MCF 10A (cell line): ENCODE data around the gene CASR. TPM values are rescaled to one million over a fixed set of nuclear protein-coding genes. Genes with fewer than 3 reads are reported as not detected.
A peak's percentile ranks its signal among the peaks of the same experiment; 100 is the strongest.

Source experiments
- BruUV-seq: library from RNA; stranded (reverse); fragments of 400-500 nt; replicated peaks from 2 replicates; lab custom pipeline; 2021; lab: Mats Ljungman, UMichigan
- CTCF ChIA-PET: fragments of 300-600 bp; sonication (Branson Sonifier 250); formaldehyde crosslinking; extraction: SDS; loops from one replicate; lab custom pipeline; 2021; ENCODE audit warnings: antibody characterized with exemption, inconsistent platforms; lab: Yijun Ruan, JAX
- POLR2A ChIA-PET: fragments of 300-600, 350-650 bp; sonication (Branson Sonifier 250); formaldehyde crosslinking; extraction: SDS; loops from one replicate; lab custom pipeline; 2020; ENCODE audit warnings: antibody characterized with exemption, inconsistent platforms; lab: Yijun Ruan, JAX
- DNase-seq: peaks from one replicate; pipeline ENCODE4 v3.0.0-alpha.2; 2018; ENCODE audit not compliant: unreplicated experiment
- H3K27ac Mint-ChIP-seq: one replicate; pipeline ENCODE4 v1.8.0; 2022; ENCODE audit warnings: mild to moderate bottlenecking, low read depth, mixed read lengths; ENCODE audit not compliant: unreplicated experiment
- H3K27me3 Mint-ChIP-seq: one replicate; pipeline ENCODE4 v1.8.0; 2022; ENCODE audit warnings: mixed read lengths; ENCODE audit not compliant: insufficient read depth, unreplicated experiment
- H3K36me3 Mint-ChIP-seq: one replicate; pipeline ENCODE4 v1.8.0; 2022; ENCODE audit warnings: mild to moderate bottlenecking, moderate library complexity, mixed read lengths; ENCODE audit not compliant: insufficient read depth, unreplicated experiment
- H3K4me1 Mint-ChIP-seq: one replicate; pipeline ENCODE4 v1.8.0; 2022; ENCODE audit warnings: mixed read lengths; ENCODE audit not compliant: insufficient read depth, unreplicated experiment
- H3K4me3 Mint-ChIP-seq: one replicate; pipeline ENCODE4 v1.8.0; 2022; ENCODE audit warnings: mild to moderate bottlenecking, moderate library complexity, mixed read lengths; ENCODE audit not compliant: unreplicated experiment
- H3K9me3 Mint-ChIP-seq: one replicate; pipeline ENCODE4 v1.8.0; 2022; ENCODE audit warnings: mixed read lengths; ENCODE audit not compliant: unreplicated experiment
- CTCF ChIP-seq: fragments of 200-600 bp; IDR thresholded peaks from one replicate; pipeline ENCODE4 v1.8.0; 2022; ENCODE audit warnings: antibody characterized with exemption, mild to moderate bottlenecking; ENCODE audit not compliant: unreplicated experiment
- intact Hi-C: fragments of 100-400 bp; cut with micrococcal nuclease; formaldehyde crosslinking; loops from 2 replicates; pipeline ENCODE4 v1.14.1; 2022
- total RNA-seq: library from RNA; stranded (reverse); gene quantifications from 2 replicates; pipeline ENCODE4 v1.2.3, GENCODE V29; 2022

Gene CASR
- total RNA-seq, 1 experiment from 2014 or later = not detected

GRCh38 chr3:122322095-122323075, 138.9 kb downstream of the CASR start:
- H3K27ac Mint-ChIP-seq = no peak overlapping the region
- ChIA-PET POLR2A (interaction anchor here (0.6 to 1.9 kb wide), 7 partner anchors 8 to 163 kb away, joined by 3 to 22 read pairs (median 6); partner anchors contain the start of gene FAM162A), CTCF (interaction anchor here (0.7 to 1.9 kb wide), 6 partner anchors 9 to 94 kb away, joined by 3 to 18 read pairs (median 4); no protein-coding TSS in a partner anchor)
- H3K9me3 Mint-ChIP-seq = peaks cover 15% of the 10 kb centered on the region
- H3K27me3 Mint-ChIP-seq = no peaks in the 10 kb centered on the region
- no peak for TF ChIP-seq CTCF
- H3K36me3 Mint-ChIP-seq = peaks cover 8% of the 10 kb centered on the region
- DNase-seq = no peak
- H3K4me3 Mint-ChIP-seq = no peak overlapping the region
- intact Hi-C loops = no loop called here
- BruUV-seq = no TSS peak
- peaks cover 10% of the 10 kb centered on the region for H3K4me1 Mint-ChIP-seq

GRCh38 chr3:122324871-122325323, 141.4 kb downstream of the CASR start, which contains the start of gene CSTA:
TSS of gene CSTA (plus strand) at chr3:122325248. CDS start at chr3:122325293, 45 bp downstream.
- no peaks in the 10 kb centered on the region for H3K9me3 Mint-ChIP-seq
- intact Hi-C loops = no loop called here
- peak within 1 kb of the TSS; percentile 60 for H3K27ac Mint-ChIP-seq
- BruUV-seq = no TSS peak
- peak; percentile 96 for DNase-seq
- TF ChIP-seq CTCF = no peak
- H3K4me1 Mint-ChIP-seq = peaks cover 5% of the 10 kb centered on the region
- peak within 1 kb of the TSS; percentile 75 for H3K4me3 Mint-ChIP-seq
- H3K27me3 Mint-ChIP-seq = no peaks in the 10 kb centered on the region
- ChIA-PET CTCF (interaction anchor here (0.6 to 2.5 kb wide), 5 partner anchors 11 to 60 kb away, joined by 3 to 26 read pairs (median 6); partner anchors contain the start of gene FAM162A), POLR2A (interaction anchor here (0.6 to 3.6 kb wide), 21 partner anchors 11 to 1249 kb away, joined by 3 to 59 read pairs (median 4); partner anchors contain the start of genes FAM162A, MIX23 and WDR5B)
- peaks cover 30% of the 10 kb centered on the region for H3K36me3 Mint-ChIP-seq

- no peak for DNase-seq
- peaks cover 12% of the 10 kb centered on the region for H3K4me1 Mint-ChIP-seq
- no peaks in the 10 kb centered on the region for H3K9me3 Mint-ChIP-seq
- ChIA-PET CTCF (interaction anchor here (0.6 to 2.5 kb wide), 6 partner anchors 12 to 239 kb away, joined by 3 to 26 read pairs (median 6); partner anchors contain the start of gene FAM162A), POLR2A (interaction anchor here (0.7 to 3.6 kb wide), 16 partner anchors 10 to 171 kb away, joined by 3 to 59 read pairs (median 5); partner anchors contain the start of genes FAM162A, MIX23 and WDR5B)
- H3K4me3 Mint-ChIP-seq = peak overlapping the region; percentile 75
- BruUV-seq = no TSS peak
- no peaks in the 10 kb centered on the region for H3K27me3 Mint-ChIP-seq
- H3K36me3 Mint-ChIP-seq = peaks cover 38% of the 10 kb centered on the region
- H3K27ac Mint-ChIP-seq = peak overlapping the region; percentile 60
- TF ChIP-seq CTCF = no peak
- intact Hi-C loops = no loop called here
Observed at GRCh38 chr3:122325769-122326168, 142.3 kb downstream of the CASR start.
